Measurements from ENCODE around the gene RTEL1. TPM values are rescaled to one million over a fixed set of nuclear protein-coding genes. Genes with fewer than 3 reads are reported as not detected.

The RTEL1 gene
- polyA plus RNA-seq, 1 donor from 2014 or later, result 29.2 TPM

DNA sequence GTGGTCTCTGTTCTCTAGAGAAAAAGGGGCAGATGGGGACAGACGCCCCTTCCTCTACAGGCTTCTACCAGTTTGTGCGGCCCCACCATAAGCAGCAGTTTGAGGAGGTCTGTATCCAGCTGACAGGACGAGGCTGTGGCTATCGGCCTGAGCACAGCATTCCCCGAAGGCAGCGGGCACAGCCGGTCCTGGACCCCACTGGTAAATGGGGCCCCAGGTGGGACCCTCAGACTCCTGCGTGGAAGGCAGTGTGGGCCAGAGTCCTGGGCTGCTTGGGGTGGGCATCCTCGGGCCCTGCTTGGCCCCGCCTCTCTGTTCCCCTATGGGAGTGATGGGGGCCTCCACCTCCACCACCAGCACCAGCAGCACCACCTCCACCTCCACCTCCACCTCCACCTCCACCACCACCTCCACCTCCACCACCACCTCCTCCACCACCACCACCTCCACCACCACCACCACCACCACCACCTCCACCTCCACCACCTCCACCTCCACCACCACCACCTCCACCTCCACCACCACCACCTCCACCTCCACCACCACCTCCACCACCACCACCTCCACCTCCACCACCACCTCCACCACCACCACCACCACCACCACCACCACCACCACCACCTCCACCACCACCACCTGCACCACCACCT, 35.1 kb downstream of the RTEL1 start:
- H3K9me2 ChIP-seq (ENCODE audit: insufficient read depth, low read length), result no peaks in the 10 kb centered on the region
- H3K36me3 ChIP-seq (ENCODE audit: insufficient read depth, low read length), result no peaks in the 10 kb centered on the region
- no peak overlapping the region for H3K4me2 ChIP-seq (ENCODE audit: low read length)
- H3F3A ChIP-seq (ENCODE audit: insufficient read depth, low read length, poor library complexity, severe bottlenecking), result no peaks in the 10 kb centered on the region
- no peaks in the 10 kb centered on the region for H3K79me2 ChIP-seq (replicated peaks; ENCODE audit: insufficient read depth, low read length)
- H3K9me3 ChIP-seq (ENCODE audit: low read length), result no peaks in the 10 kb centered on the region
- no peak overlapping the region for H3K9ac ChIP-seq (ENCODE audit: low read length)
- H3K27me3 ChIP-seq (ENCODE audit: insufficient read depth, low read depth, low read length), result no peaks in the 10 kb centered on the region
- no peaks in the 10 kb centered on the region for H4K20me1 ChIP-seq (ENCODE audit: insufficient read depth)
- no peak overlapping the region for H3K27ac ChIP-seq (ENCODE audit: low read length)
- H2AFZ ChIP-seq (ENCODE audit: low read depth, low read length), result no peak overlapping the region
- H3K4me3 ChIP-seq (ENCODE audit: low read length), result no peak overlapping the region
- no peak for TF ChIP-seq POLR2AphosphoS5 (IDR thresholded peaks at IDR 0.05)
- no peak for TF ChIP-seq RAD21 (conservative IDR thresholded peaks at IDR 0.05)
- TF ChIP-seq EZH2 (IDR thresholded peaks at IDR 0.05; ENCODE audit: borderline replicate concordance, insufficient read depth, low read length, poor library complexity, severe bottlenecking), result no peak
- TF ChIP-seq SMC3 (conservative IDR thresholded peaks at IDR 0.05; ENCODE audit: poor library complexity), result no peak
- no peak for TF ChIP-seq TAF1 (IDR thresholded peaks at IDR 0.05; ENCODE audit: low read depth)
- TF ChIP-seq, protein P1, sequence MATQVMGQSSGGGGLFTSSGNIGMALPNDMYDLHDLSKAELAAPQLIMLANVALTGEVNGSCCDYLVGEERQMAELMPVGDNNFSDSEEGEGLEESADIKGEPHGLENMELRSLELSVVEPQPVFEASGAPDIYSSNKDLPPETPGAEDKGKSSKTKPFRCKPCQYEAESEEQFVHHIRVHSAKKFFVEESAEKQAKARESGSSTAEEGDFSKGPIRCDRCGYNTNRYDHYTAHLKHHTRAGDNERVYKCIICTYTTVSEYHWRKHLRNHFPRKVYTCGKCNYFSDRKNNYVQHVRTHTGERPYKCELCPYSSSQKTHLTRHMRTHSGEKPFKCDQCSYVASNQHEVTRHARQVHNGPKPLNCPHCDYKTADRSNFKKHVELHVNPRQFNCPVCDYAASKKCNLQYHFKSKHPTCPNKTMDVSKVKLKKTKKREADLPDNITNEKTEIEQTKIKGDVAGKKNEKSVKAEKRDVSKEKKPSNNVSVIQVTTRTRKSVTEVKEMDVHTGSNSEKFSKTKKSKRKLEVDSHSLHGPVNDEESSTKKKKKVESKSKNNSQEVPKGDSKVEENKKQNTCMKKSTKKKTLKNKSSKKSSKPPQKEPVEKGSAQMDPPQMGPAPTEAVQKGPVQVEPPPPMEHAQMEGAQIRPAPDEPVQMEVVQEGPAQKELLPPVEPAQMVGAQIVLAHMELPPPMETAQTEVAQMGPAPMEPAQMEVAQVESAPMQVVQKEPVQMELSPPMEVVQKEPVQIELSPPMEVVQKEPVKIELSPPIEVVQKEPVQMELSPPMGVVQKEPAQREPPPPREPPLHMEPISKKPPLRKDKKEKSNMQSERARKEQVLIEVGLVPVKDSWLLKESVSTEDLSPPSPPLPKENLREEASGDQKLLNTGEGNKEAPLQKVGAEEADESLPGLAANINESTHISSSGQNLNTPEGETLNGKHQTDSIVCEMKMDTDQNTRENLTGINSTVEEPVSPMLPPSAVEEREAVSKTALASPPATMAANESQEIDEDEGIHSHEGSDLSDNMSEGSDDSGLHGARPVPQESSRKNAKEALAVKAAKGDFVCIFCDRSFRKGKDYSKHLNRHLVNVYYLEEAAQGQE (IDR thresholded peaks at IDR 0.05; ENCODE audit: borderline replicate concordance), result no peak
- TF ChIP-seq MXI1 (conservative IDR thresholded peaks at IDR 0.05; ENCODE audit: poor library complexity, severe bottlenecking), result no peak
- TF ChIP-seq, protein P2, sequence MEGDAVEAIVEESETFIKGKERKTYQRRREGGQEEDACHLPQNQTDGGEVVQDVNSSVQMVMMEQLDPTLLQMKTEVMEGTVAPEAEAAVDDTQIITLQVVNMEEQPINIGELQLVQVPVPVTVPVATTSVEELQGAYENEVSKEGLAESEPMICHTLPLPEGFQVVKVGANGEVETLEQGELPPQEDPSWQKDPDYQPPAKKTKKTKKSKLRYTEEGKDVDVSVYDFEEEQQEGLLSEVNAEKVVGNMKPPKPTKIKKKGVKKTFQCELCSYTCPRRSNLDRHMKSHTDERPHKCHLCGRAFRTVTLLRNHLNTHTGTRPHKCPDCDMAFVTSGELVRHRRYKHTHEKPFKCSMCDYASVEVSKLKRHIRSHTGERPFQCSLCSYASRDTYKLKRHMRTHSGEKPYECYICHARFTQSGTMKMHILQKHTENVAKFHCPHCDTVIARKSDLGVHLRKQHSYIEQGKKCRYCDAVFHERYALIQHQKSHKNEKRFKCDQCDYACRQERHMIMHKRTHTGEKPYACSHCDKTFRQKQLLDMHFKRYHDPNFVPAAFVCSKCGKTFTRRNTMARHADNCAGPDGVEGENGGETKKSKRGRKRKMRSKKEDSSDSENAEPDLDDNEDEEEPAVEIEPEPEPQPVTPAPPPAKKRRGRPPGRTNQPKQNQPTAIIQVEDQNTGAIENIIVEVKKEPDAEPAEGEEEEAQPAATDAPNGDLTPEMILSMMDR (IDR thresholded peaks at IDR 0.05; ENCODE audit: poor library complexity, severe bottlenecking), result no peak

DNA sequence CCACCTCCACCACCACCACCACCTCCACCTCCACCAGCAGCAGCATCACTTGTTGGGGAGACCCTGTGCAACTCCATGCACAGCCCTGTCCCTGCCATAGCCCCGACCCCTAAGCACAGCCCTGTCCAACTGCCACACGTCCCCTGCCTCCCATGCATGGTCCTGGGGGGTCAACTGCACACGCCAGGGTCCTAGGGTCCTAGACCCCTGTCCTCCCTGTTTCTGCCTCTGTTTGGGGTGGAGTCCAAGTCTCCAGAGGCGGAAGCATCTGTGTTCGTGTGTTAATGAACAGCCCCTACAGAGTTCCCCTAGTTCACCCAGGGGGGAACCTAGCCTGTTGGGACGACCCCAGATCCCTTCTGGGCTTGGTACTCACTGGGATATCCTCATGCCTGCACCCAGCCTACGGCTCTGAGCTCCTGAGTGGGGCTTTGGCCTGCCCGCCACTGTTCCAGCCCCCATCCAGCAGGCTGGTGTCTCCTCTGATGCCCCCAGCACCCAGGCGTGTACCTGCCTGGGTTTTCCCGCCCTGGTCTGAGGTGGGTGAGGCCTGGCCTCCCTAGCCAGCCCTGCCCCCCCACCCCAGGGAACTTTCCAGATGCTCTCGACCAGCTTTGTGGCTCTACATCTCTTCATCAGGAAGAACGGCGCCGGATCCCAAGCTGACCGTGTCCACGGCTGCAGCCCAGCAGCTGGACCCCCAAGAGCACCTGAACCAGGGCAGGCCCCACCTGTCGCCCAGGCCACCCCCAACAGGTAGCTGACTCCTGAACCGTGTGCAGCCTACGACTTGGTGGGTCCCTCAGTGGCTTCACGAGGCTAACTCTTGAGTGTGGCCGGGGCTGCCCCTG, 35.8 kb downstream of the RTEL1 start:
- no peak for TF ChIP-seq SMC3 (conservative IDR thresholded peaks at IDR 0.05; ENCODE audit: poor library complexity)
- TF ChIP-seq RAD21 (conservative IDR thresholded peaks at IDR 0.05), result no peak
- no peak for TF ChIP-seq POLR2AphosphoS5 (IDR thresholded peaks at IDR 0.05)
- TF ChIP-seq MXI1 (conservative IDR thresholded peaks at IDR 0.05; ENCODE audit: poor library complexity, severe bottlenecking), result no peak
- TF ChIP-seq, protein P1 (IDR thresholded peaks at IDR 0.05; ENCODE audit: borderline replicate concordance), result no peak
- TF ChIP-seq, protein P2 (IDR thresholded peaks at IDR 0.05; ENCODE audit: poor library complexity, severe bottlenecking), result no peak
- no peak for TF ChIP-seq EP300 (conservative IDR thresholded peaks at IDR 0.05; ENCODE audit: poor library complexity, severe bottlenecking)
- TF ChIP-seq TAF1 (IDR thresholded peaks at IDR 0.05; ENCODE audit: low read depth), result no peak
- no peak for TF ChIP-seq EZH2 (IDR thresholded peaks at IDR 0.05; ENCODE audit: borderline replicate concordance, insufficient read depth, low read length, poor library complexity, severe bottlenecking)
- no peaks in the 10 kb centered on the region for H3K9me2 ChIP-seq (ENCODE audit: insufficient read depth, low read length)
- no peaks in the 10 kb centered on the region for H3K27me3 ChIP-seq (ENCODE audit: insufficient read depth, low read depth, low read length)
- H2AFZ ChIP-seq (ENCODE audit: low read depth, low read length), result no peak overlapping the region
- H4K20me1 ChIP-seq (ENCODE audit: insufficient read depth), result no peaks in the 10 kb centered on the region
- no peak overlapping the region for H3K9ac ChIP-seq (ENCODE audit: low read length)
- H3K4me3 ChIP-seq (ENCODE audit: low read length), result no peak overlapping the region
- no peaks in the 10 kb centered on the region for H3K9me3 ChIP-seq (ENCODE audit: low read length)
- H3F3A ChIP-seq (ENCODE audit: insufficient read depth, low read length, poor library complexity, severe bottlenecking), result no peaks in the 10 kb centered on the region
- H3K79me2 ChIP-seq (replicated peaks; ENCODE audit: insufficient read depth, low read length), result no peaks in the 10 kb centered on the region
- no peaks in the 10 kb centered on the region for H3K36me3 ChIP-seq (ENCODE audit: insufficient read depth, low read length)
- no peak overlapping the region for H3K27ac ChIP-seq (ENCODE audit: low read length)
- H3K4me2 ChIP-seq (ENCODE audit: low read length), result no peak overlapping the region
